ENCODE results near the gene MOSPD3. TPM values are rescaled to one million over a fixed set of nuclear protein-coding genes. Genes with fewer than 3 reads are reported as not detected.

The MOSPD3 gene
- total and polyA plus RNA-seq, 2 of the 13 experiments (the other 11 are each of a cell fraction or from before 2014, with no cell fraction given): 7.6 to 8.8 TPM

GRCh38 chr7:100563809-100564400, 48.4 kb upstream of the MOSPD3 start (continued):
- TF ChIP-seq IRF9 (CRISPR knock-in tag; IDR thresholded peaks at IDR 0.05; ENCODE audit: borderline replicate concordance) (peak; percentile 60; the same call in 1 of the 2 replicates), TARDBP (CRISPR knock-in tag; IDR thresholded peaks at IDR 0.05) (0 out of 2 replicates have a peak, but pooled peaks have one; percentile 18), CCDC6 (CRISPR knock-in tag; IDR thresholded peaks at IDR 0.05) (no peak), NPAS2 (CRISPR knock-in tag; IDR thresholded peaks at IDR 0.05; ENCODE audit: borderline replicate concordance) (no peak), LBX2 (CRISPR knock-in tag; IDR thresholded peaks at IDR 0.05; ENCODE audit: borderline replicate concordance) (peak; percentile 50; the same call in 1 of the 2 replicates), ZNF124 (CRISPR knock-in tag; IDR thresholded peaks at IDR 0.05) (no peak), ZNF44 (CRISPR knock-in tag; IDR thresholded peaks at IDR 0.05) (no peak), SMAD1 (CRISPR knock-in tag; IDR thresholded peaks at IDR 0.05; ENCODE audit: borderline replicate concordance, low read depth) (no peak), ZNF337 (CRISPR knock-in tag; IDR thresholded peaks at IDR 0.05; ENCODE audit: borderline replicate concordance, low read depth) (no peak), FOXC1 (CRISPR knock-in tag; IDR thresholded peaks at IDR 0.05; ENCODE audit: borderline replicate concordance) (0 out of 2 replicates have a peak, but pooled peaks have one; percentile 50), MAFF (IDR thresholded peaks at IDR 0.05; ENCODE audit: low read depth, low read length) (no peak), XRCC5 (optimal IDR thresholded peaks at IDR 0.05; ENCODE audit: low read length) (peak; percentile 38), ZNF768 (CRISPR knock-in tag; IDR thresholded peaks at IDR 0.05) (no peak; the same call in 1 of the 2 replicates), ZFP37 (CRISPR knock-in tag; IDR thresholded peaks at IDR 0.05; ENCODE audit: borderline replicate concordance) (0 out of 2 replicates have a peak, but pooled peaks have one; percentile 21), ARNT2 (CRISPR knock-in tag; IDR thresholded peaks at IDR 0.05; ENCODE audit: low read depth) (no peak), ZNF713 (CRISPR knock-in tag; IDR thresholded peaks at IDR 0.05) (no peak), ZSCAN22 (CRISPR knock-in tag; IDR thresholded peaks at IDR 0.05) (no peak), ATRX (CRISPR knock-in tag; IDR thresholded peaks at IDR 0.05; ENCODE audit: borderline replicate concordance) (no peak), ATF7 (IDR thresholded peaks at IDR 0.05) (no peak), ATF7 (CRISPR knock-in tag; IDR thresholded peaks at IDR 0.05) (no peak), SNAI1 (CRISPR knock-in tag; IDR thresholded peaks at IDR 0.05; ENCODE audit: borderline replicate concordance) (no peak), ZBTB21 (CRISPR knock-in tag; IDR thresholded peaks at IDR 0.05) (no peak), ZBTB38 (CRISPR knock-in tag; IDR thresholded peaks at IDR 0.05) (peak; percentile 71; the same call in 1 of the 2 replicates), ZNF446 (CRISPR knock-in tag; IDR thresholded peaks at IDR 0.05) (no peak), NFIB (CRISPR knock-in tag; IDR thresholded peaks at IDR 0.05; ENCODE audit: borderline replicate concordance) (no peak), MAFG (CRISPR knock-in tag; IDR thresholded peaks at IDR 0.05) (no peak), ZNF660 (CRISPR knock-in tag; IDR thresholded peaks at IDR 0.05; ENCODE audit: borderline replicate concordance, low read depth) (no peak), ZNF784 (CRISPR knock-in tag; IDR thresholded peaks at IDR 0.05; ENCODE audit: borderline replicate concordance) (no peak), SP4 (CRISPR knock-in tag; IDR thresholded peaks at IDR 0.05) (no peak), KDM3A (CRISPR knock-in tag; IDR thresholded peaks at IDR 0.05; ENCODE audit: low read depth) (0 out of 2 replicates have a peak, but pooled peaks have one; percentile 33), ZBTB8A (CRISPR knock-in tag; IDR thresholded peaks at IDR 0.05; ENCODE audit: borderline replicate concordance, low read depth) (no peak), IKZF1 (IDR thresholded peaks at IDR 0.05) (no peak)
